Stimulated activated CD8-positive, alpha-beta memory T cell treated with anti-CD3 and anti-CD28 coated beads, Interleukin-12 subunit alpha, Interleukin-12 subunit beta, amount 100 ng/mL, for 24 hours (primary cell): ENCODE data around the gene CHADL.
"Not testable (repeated sequence)": the region's sequence is repeated elsewhere in the genome, so short reads cannot be mapped to it uniquely, and the experiment has no call there.

Experiments used
- DNase-seq: peaks from one replicate; pipeline ENCODE4 v3.0.0-alpha.2; 2020; ENCODE audit errors: extremely low read depth

CHADL gene

GRCh38 chr22:41181349-41182241 is 59.1 kb downstream of the CHADL start:
- DNase-seq: no peak

- DNase-seq: no peak
Observed at GRCh38 chr22:41180926-41181325, 59.8 kb downstream of the CHADL start.

DNA sequence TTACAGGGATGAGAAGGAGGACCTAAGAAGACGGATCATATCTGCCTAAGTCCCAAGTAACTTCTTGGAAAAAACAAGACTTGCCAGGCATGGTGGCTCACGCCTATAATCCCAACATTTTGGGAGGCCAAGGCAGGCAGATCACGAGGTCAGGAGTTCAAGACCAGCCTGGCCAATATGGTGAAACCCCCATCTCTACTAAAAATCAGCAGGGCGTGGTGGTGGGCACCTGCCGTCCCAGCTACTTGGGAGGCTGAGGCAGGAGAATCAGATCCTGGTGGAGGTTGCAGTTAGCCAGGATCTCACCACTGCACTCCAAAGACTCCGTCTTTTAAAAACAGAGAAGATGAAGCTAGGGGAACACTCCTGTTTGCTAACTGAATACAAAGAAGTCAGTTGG is 60.4 kb downstream of the CHADL start:
- DNase-seq: not testable (repeated sequence)
